Suprapubic skin (tissue), 4 donors: ENCODE results near the gene CARD10. TPM values are rescaled to one million over a fixed set of nuclear protein-coding genes. Genes with fewer than 3 reads are reported as not detected.

Experiments
- DNase-seq, 2 donors: peaks; one replicate each; pipeline ENCODE4 v3.0.0-alpha.2; 2019; ENCODE audit warnings: low spot score in 2 of 2
- H3K27ac ChIP-seq: fragments of 200-600 bp; sonication (generic); one replicate; pipeline ENCODE4 v1.5.1; 2019
- H3K27me3 ChIP-seq: fragments of 200-600 bp; sonication (generic); one replicate; pipeline ENCODE4 v1.5.1; 2019
- H3K36me3 ChIP-seq: fragments of 200-600 bp; sonication (generic); one replicate; pipeline ENCODE4 v1.5.1; 2019
- H3K4me1 ChIP-seq: fragments of 200-600 bp; sonication (generic); one replicate; pipeline ENCODE4 v1.5.1; 2019
- H3K4me3 ChIP-seq: fragments of 200-600 bp; sonication (generic); one replicate; pipeline ENCODE4 v1.5.1; 2019; ENCODE audit warnings: mild to moderate bottlenecking
- H3K9me3 ChIP-seq: fragments of 200-600 bp; sonication (generic); one replicate; pipeline ENCODE4 v1.5.1; 2019
- CTCF ChIP-seq, 2 donors: fragments of 200-600 bp in 1 of 2; fragments of 450-650 bp in 1 of 2; sonication (generic) in 1 of 2; IDR thresholded peaks; one replicate each; pipeline ENCODE4 v1.5.1; 2016 to 2019; ENCODE audit warnings: antibody characterized with exemption in 2 of 2, mild to moderate bottlenecking in 1 of 2, moderate library complexity in 1 of 2
- EP300 ChIP-seq: sonication (generic); formaldehyde crosslinking; IDR thresholded peaks from one replicate; pipeline ENCODE4 v1.6.1; 2017; ENCODE audit warnings: antibody characterized with exemption
- POLR2A ChIP-seq, 2 donors: fragments of 450-650 bp; IDR thresholded peaks; one replicate each; pipeline ENCODE4 v1.6.1; 2017; ENCODE audit warnings: antibody characterized with exemption in 2 of 2, mild to moderate bottlenecking in 2 of 2, moderate library complexity in 2 of 2
- POLR2AphosphoS5 ChIP-seq, 3 donors: sonication (generic); formaldehyde crosslinking; IDR thresholded peaks; one replicate each; pipeline ENCODE4 v1.6.1; 2017; ENCODE audit warnings: antibody characterized with exemption in 3 of 3
- WGBS: methylation state at CpG from one replicate; pipeline ENCODE4 v1.1.5; 2018; 5-methylcytosine and 5-hydroxymethylcytosine counted together
- total RNA-seq, 4 donors: library from RNA; depleted of rRNA; stranded (reverse); fragments of >200 nt; gene quantifications; one replicate each; pipeline ENCODE4 v1.1.0, GENCODE V29; 2016

The CARD10 gene
- total RNA-seq, 4 donors from 2014 or later = 12.2 to 17.3 (median 14.8) TPM

DNA sequence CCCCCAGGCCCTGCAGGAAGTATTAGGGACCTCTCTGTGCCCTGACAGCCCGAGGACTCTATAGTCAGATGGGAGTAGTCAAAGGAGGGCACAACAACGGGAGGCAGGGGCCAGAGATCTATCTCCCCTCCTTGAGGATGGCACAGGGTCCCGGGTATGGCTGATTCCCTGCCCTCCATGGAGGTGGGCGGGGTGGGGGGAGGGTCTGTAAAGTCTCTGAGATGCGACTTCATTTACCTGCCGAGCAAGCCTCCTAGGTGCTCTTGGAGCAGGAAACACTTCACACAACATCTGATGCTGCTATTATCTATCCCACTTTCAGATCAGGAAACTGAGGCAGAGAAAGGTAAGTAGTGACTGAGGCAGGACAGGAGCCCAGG lies 40.3 kb upstream of the CARD10 start:
- H3K36me3 ChIP-seq = no peaks in the 10 kb centered on the region
- DNase-seq = no peak
- WGBS = 63% methylated on average over 2 of the region's 6 CpGs
- H3K4me3 ChIP-seq = peak overlapping the region; percentile 77
- no peaks in the 10 kb centered on the region for H3K27me3 ChIP-seq
- H3K9me3 ChIP-seq = no peaks in the 10 kb centered on the region
- peak overlapping the region; percentile 99 for H3K27ac ChIP-seq
- peaks cover 72% of the 10 kb centered on the region for H3K4me1 ChIP-seq
- no peak for TF ChIP-seq CTCF (IDR thresholded peaks at IDR 0.05)
- TF ChIP-seq EP300 = no peak
- TF ChIP-seq POLR2A (IDR thresholded peaks at IDR 0.05) = no peak
- no peak for TF ChIP-seq POLR2AphosphoS5 (IDR thresholded peaks at IDR 0.05)

DNA sequence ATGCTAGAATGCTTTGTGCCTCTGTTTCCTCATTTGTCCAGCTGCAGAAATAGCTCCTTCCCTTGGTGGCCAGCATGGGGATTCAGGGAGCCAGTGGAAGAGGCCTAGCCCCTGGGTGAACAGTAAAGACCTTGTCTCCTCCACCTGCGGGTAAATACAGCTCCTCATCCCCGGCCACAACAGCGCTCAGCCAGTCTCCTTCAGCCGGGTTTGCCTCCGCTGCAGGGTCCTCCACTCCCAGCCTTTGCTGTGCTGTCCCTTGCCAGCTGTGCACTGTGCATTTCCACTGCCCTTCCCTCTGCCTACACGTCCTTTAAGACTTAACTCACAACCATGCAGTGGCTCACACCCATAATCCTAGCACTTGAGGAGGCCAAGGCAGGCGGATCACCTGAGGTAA lies 39.6 kb upstream of the CARD10 start:
- whole genome bisulfite sequencing = 75% methylated on average over 7 of the region's 7 CpGs
- no peak for DNase-seq
- Histone ChIP-seq H3K4me1 (peaks cover 65% of the 10 kb centered on the region), H3K36me3 (no peaks in the 10 kb centered on the region), H3K4me3 (no peak overlapping the region), H3K27me3 (no peaks in the 10 kb centered on the region), H3K27ac (peak overlapping the region; percentile 22), H3K9me3 (no peaks in the 10 kb centered on the region)
- no peak for TF ChIP-seq POLR2AphosphoS5 (IDR thresholded peaks at IDR 0.05)
- no peak for TF ChIP-seq POLR2A (IDR thresholded peaks at IDR 0.05)
- TF ChIP-seq CTCF (IDR thresholded peaks at IDR 0.05) = no peak
- TF ChIP-seq EP300 = no peak

DNA sequence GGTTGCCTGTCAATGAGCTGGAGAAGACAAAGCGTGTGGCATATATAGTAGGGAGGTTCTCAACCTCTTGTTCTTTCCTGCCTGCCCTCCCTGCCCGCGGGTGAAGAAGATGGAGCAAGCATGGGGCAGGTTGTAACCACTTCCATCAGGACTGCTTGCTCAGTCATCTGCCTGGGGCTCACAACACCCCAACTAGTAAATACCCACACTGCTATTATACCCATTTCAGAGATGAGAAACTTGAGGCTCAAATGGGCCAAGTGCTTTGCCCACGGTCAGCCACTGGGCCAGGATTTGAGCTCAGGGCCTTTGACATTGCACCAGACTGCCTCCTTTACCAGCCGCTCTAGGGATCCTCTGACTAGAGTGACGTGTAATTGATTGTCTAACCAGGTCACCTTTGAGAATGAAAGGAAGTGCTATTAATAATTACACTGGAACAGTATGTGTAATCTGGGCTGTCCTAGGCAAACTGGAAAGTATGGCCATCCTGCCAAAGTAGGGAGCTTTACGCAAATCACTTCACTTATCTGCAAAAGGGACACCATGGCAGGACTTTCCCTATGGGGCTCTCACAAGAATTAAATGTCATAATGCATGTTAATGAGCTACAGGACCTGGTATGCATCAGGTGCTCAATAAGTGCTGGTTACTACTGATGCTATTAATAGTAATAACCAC lies 38.2 kb upstream of the CARD10 start:
- no peak for TF ChIP-seq EP300
- TF ChIP-seq POLR2A (IDR thresholded peaks at IDR 0.05) = no peak
- no peak for TF ChIP-seq CTCF (IDR thresholded peaks at IDR 0.05)
- no peak for TF ChIP-seq POLR2AphosphoS5 (IDR thresholded peaks at IDR 0.05)
- Histone ChIP-seq H3K9me3 (no peaks in the 10 kb centered on the region), H3K36me3 (no peaks in the 10 kb centered on the region), H3K27ac (no peak overlapping the region), H3K27me3 (no peaks in the 10 kb centered on the region), H3K4me1 (peaks cover 61% of the 10 kb centered on the region), H3K4me3 (no peak overlapping the region)
- 59% methylated on average over 7 of the region's 7 CpGs for WGBS
- DNase-seq = no peak

GRCh38 chr22:37556710-37557109 lies 37.5 kb upstream of the CARD10 start:
- H3K9me3 ChIP-seq = no peaks in the 10 kb centered on the region
- H3K4me3 ChIP-seq = no peak overlapping the region
- H3K36me3 ChIP-seq = no peaks in the 10 kb centered on the region
- no peak overlapping the region for H3K27ac ChIP-seq
- DNase-seq = no peak
- 17% methylated on average over 5 of the region's 5 CpGs for WGBS
- no peaks in the 10 kb centered on the region for H3K27me3 ChIP-seq
- H3K4me1 ChIP-seq = peaks cover 61% of the 10 kb centered on the region
- no peak for TF ChIP-seq POLR2A (IDR thresholded peaks at IDR 0.05)
- TF ChIP-seq CTCF (IDR thresholded peaks at IDR 0.05) = no peak
- TF ChIP-seq EP300 = no peak
- no peak for TF ChIP-seq POLR2AphosphoS5 (IDR thresholded peaks at IDR 0.05)

- no peaks in the 10 kb centered on the region for H3K36me3 ChIP-seq
- H3K27me3 ChIP-seq = no peaks in the 10 kb centered on the region
- DNase-seq = no peak
- H3K9me3 ChIP-seq = no peaks in the 10 kb centered on the region
- peaks cover 53% of the 10 kb centered on the region for H3K4me1 ChIP-seq
- H3K27ac ChIP-seq = no peak overlapping the region
- no peak for TF ChIP-seq EP300
- no peak for TF ChIP-seq POLR2AphosphoS5 (IDR thresholded peaks at IDR 0.05)
- TF ChIP-seq POLR2A (IDR thresholded peaks at IDR 0.05) = no peak
- TF ChIP-seq CTCF (IDR thresholded peaks at IDR 0.05) = no peak
- no peak overlapping the region for H3K4me3 ChIP-seq
These were observed 35.8 kb upstream of the CARD10 start for GRCh38 chr22:37555029-37555428.
